Measurements from ENCODE around the gene OR4A16.

Gene OR4A16

DNA sequence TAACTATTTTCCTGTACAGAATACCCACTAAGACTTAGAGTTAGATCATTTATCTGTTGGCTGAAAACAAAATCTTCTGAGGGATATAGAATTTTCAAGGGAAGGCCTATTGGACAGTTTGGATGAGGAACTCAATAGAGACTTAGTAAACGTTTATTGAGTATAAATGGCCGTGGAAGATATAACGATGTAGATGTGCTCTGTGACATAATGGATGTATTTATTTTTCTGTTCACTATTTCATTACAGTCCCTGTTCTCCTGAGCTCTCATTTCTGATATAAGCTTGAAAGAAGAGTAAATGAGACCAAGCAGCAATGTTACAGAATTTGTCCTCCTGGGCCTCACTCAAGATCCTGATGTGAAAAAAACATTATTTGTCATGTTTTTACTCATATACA lies at the start of gene OR4A16:
Gene OR4A16, plus strand, starts transcription at position 301 of the 400 bp plus-strand sequence. Its CDS starts 0 bp downstream, at position 301.
- H3K9ac ChIP-seq (ENCODE audit: low read depth, low read length), result no peak within 1 kb of the TSS
- H3K27me3 ChIP-seq (ENCODE audit: control insufficient read depth, insufficient read depth, low read length), result no peaks in the 10 kb centered on the region
- peaks cover 15% of the 10 kb centered on the region for H3K9me3 ChIP-seq (ENCODE audit: control insufficient read depth, insufficient read depth, low read length)
- no peaks in the 10 kb centered on the region for H3K4me1 ChIP-seq (ENCODE audit: control insufficient read depth, insufficient read depth, low read length)
- H3K36me3 ChIP-seq (ENCODE audit: control insufficient read depth, insufficient read depth, low read length), result no peaks in the 10 kb centered on the region
- no peak within 1 kb of the TSS for H3K4me3 ChIP-seq (ENCODE audit: low read depth, low read length)

DNA sequence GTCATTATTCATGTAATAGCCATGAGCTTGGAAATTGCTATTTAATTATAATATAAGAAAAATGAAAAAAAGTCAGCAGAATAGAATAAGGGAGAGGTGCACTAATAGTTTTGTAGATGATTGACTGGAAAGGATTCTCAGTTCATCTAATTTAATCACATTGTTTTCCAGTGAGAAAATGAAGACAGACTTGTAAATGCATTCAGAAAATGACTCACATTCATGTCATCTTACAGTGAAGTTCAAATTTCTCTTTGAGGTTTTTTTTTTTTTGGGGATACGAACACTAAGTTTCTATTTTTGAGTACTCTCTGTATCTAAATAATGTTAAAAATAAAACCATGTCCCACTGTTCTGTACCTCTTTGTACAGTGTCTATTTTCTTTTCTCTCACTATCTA lies 18.5 kb upstream of the OR4A16 start:
- no peaks in the 10 kb centered on the region for H3K4me1 ChIP-seq (ENCODE audit: control insufficient read depth, insufficient read depth, low read length)
- H3K36me3 ChIP-seq (ENCODE audit: control insufficient read depth, insufficient read depth, low read length), result no peaks in the 10 kb centered on the region
- no peak overlapping the region for H3K4me3 ChIP-seq (ENCODE audit: low read depth, low read length)
- H3K9me3 ChIP-seq (ENCODE audit: control insufficient read depth, insufficient read depth, low read length), result peaks cover 10% of the 10 kb centered on the region
- H3K27me3 ChIP-seq (ENCODE audit: control insufficient read depth, insufficient read depth, low read length), result no peaks in the 10 kb centered on the region
- no peak overlapping the region for H3K9ac ChIP-seq (ENCODE audit: low read depth, low read length)

DNA sequence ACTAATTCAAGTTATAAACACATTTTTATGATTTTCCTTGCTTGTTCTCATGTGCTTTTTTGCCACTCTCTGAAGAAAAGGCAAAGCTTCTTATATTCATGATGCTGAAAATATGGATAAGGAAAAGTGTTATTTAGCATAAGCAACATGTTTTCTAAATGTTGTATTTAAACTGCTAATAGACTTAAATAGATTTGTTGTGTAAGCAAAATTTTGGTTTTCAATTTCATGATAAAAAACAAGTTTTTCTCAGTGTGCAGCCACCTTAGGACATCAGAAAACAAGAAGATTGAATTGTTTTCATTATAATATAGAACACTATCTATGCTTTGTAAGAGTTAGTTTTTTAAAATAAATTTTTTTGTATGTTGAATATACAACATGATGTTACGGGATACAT lies 2.3 kb downstream of the OR4A16 start:
- H3K4me1 ChIP-seq (ENCODE audit: control insufficient read depth, insufficient read depth, low read length), result no peaks in the 10 kb centered on the region
- H3K9ac ChIP-seq (ENCODE audit: low read depth, low read length), result no peak overlapping the region
- no peak overlapping the region for H3K4me3 ChIP-seq (ENCODE audit: low read depth, low read length)
- no peaks in the 10 kb centered on the region for H3K27me3 ChIP-seq (ENCODE audit: control insufficient read depth, insufficient read depth, low read length)
- no peaks in the 10 kb centered on the region for H3K36me3 ChIP-seq (ENCODE audit: control insufficient read depth, insufficient read depth, low read length)
- peaks cover 8% of the 10 kb centered on the region for H3K9me3 ChIP-seq (ENCODE audit: control insufficient read depth, insufficient read depth, low read length)

DNA sequence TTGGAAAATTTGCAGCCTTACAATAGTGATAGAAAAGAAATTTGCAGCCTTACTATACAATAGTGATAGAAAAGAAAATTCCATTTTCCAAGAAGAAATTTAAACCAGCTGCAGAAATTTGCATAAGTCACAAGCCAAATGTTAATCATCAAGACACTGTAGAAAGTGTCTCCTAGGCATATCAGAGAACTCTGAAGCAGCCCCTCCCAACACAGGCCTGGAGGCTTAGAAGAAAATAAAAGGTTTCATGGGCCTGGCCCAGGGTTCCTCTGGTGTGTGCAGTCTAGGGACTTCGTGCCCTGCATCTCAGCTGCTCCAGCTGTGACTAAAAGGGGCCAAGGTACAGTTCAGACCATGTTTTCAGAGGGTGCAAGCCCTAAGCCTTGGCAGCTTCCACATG lies 6.0 kb downstream of the OR4A16 start:
- H3K9me3 ChIP-seq (ENCODE audit: control insufficient read depth, insufficient read depth, low read length), result no peaks in the 10 kb centered on the region
- no peaks in the 10 kb centered on the region for H3K4me1 ChIP-seq (ENCODE audit: control insufficient read depth, insufficient read depth, low read length)
- no peak overlapping the region for H3K4me3 ChIP-seq (ENCODE audit: low read depth, low read length)
- no peaks in the 10 kb centered on the region for H3K27me3 ChIP-seq (ENCODE audit: control insufficient read depth, insufficient read depth, low read length)
- H3K36me3 ChIP-seq (ENCODE audit: control insufficient read depth, insufficient read depth, low read length), result no peaks in the 10 kb centered on the region
- H3K9ac ChIP-seq (ENCODE audit: low read depth, low read length), result no peak overlapping the region

DNA sequence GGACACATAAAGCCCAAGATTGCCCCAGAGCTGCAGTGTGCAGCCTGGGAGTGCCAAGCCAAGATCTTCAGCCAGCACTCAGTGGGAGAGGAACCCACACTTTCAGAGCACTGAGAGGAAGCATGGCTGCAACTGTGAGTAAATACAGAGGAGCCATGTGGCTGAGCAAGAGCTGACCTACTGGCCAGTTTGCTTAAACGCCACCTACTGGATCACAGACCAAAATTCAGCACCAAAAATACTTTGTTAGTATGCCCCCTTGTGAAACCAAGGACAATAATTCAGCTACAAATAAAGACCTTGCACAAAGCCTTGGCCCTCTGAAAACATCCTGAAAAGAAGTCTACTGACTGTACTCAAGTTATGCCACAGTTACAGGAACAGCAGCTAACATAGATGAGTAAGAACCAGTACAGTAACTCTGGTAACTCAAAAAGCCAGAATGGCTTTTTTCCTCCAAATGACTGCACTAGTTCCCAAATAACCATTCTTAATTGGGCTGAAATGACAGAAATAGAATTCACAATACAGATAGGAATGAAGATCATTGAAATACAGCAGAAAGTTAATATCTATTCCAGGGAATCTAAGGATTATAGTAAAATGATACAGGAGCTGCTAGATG lies 14.7 kb downstream of the OR4A16 start:
- Histone ChIP-seq H3K27me3 (ENCODE audit: control insufficient read depth, insufficient read depth, low read length) (no peaks in the 10 kb centered on the region), H3K9me3 (ENCODE audit: control insufficient read depth, insufficient read depth, low read length) (peaks cover 24% of the 10 kb centered on the region)

DNA sequence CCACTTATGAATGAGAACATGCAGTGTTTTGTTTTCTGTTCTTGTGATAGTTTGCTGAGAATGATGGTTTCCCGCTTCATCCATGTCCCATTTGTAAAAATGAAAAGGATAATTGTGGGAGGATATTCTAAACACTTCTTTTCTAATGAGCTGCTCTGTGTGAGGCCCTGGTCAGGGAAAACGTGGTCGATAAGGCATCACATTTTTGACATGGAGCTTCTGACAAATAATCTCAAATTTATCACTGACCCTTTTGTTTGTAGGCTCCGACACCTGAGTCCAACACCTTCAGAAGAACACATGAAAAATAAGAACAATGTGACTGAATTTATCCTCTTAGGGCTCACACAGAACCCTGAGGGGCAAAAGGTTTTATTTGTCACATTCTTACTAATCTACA lies 24.7 kb downstream of the OR4A16 start, which contains the start of gene OR4A15:
Gene OR4A15, plus strand, starts transcription at position 301 of the 400 bp plus-strand sequence. Its CDS starts 0 bp downstream, at position 301.
- H3K9ac ChIP-seq (ENCODE audit: low read depth, low read length), result no peak within 1 kb of the TSS
- no peaks in the 10 kb centered on the region for H3K27me3 ChIP-seq (ENCODE audit: control insufficient read depth, insufficient read depth, low read length)
- peaks cover 3% of the 10 kb centered on the region for H3K9me3 ChIP-seq (ENCODE audit: control insufficient read depth, insufficient read depth, low read length)
- no peak within 1 kb of the TSS for H3K4me3 ChIP-seq (ENCODE audit: low read depth, low read length)
- no peaks in the 10 kb centered on the region for H3K4me1 ChIP-seq (ENCODE audit: control insufficient read depth, insufficient read depth, low read length)
- H3K36me3 ChIP-seq (ENCODE audit: control insufficient read depth, insufficient read depth, low read length), result no peaks in the 10 kb centered on the region

More for the DNA sequence above, 14.7 kb downstream of the OR4A16 start:
- Histone ChIP-seq H3K36me3 (ENCODE audit: control insufficient read depth, insufficient read depth, low read length) (no peaks in the 10 kb centered on the region), H3K9ac (ENCODE audit: low read depth, low read length) (no peak overlapping the region), H3K4me1 (ENCODE audit: control insufficient read depth, insufficient read depth, low read length) (no peaks in the 10 kb centered on the region), H3K4me3 (ENCODE audit: low read depth, low read length) (no peak overlapping the region)

Measured in iPS-15b (cell line).